ENCODE data around the gene NFKBIL1. TPM values are rescaled to one million over a fixed set of nuclear protein-coding genes. Genes with fewer than 3 reads are reported as not detected.

The NFKBIL1 gene
- total and polyA plus RNA-seq, 2 of the 4 experiments (the other 2 are of a cell fraction) = 7.8 to 10.8 TPM

DNA sequence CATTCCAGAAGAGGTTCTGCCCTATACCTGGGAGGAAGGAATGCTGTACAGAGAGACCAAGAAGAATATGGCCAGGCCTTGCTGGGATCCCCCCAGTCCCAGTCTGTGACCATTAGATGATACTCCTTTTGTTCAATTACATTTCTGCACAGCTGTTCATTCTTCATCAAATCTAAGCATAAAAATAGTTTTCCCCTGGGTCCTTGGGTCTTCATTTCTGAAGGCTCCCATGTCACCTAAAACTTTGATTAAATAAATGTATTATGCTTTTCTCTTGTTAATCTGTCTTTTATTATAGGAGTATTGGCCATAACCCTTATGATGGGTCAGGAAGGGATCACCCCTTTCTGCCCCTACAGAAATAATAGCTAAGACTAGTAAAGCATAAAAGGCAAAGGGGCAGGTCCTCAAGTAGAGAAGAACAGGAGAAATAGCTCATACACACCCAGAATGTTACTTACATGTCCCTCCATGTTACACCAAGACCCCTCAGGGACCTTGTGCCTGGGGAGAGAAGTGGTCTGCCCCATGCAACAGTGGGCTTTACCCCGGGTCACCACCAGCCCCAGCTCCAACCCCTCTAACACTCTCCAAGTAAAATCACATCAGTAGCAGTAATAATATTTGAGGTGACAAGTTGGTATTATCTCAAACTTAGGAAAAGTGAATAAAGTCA, 22.6 kb downstream of the NFKBIL1 start:
- Histone ChIP-seq H2BK5ac (ENCODE audit: low read depth, low read length, poor library complexity, severe bottlenecking) (no peak overlapping the region), H4K8ac (ENCODE audit: low read depth in 2 of 2, low read length in 2 of 2) (no peak overlapping the region), H3K4me1 (ENCODE audit: control insufficient read depth, insufficient read depth, low read length) (no peaks in the 10 kb centered on the region), H3K27ac (ENCODE audit: insufficient read depth, low read length) (no peak overlapping the region), H2AK5ac (ENCODE audit: low read depth, low read length) (no peak overlapping the region), H3K27me3 (ENCODE audit: control insufficient read depth, insufficient read depth, low read length) (peaks cover 31% of the 10 kb centered on the region), H3K14ac (replicated peaks; ENCODE audit: low read depth, low read length) (no peak overlapping the region), H4K91ac (ENCODE audit: insufficient read depth, low read depth, low read length) (no peak overlapping the region), H3K9ac (ENCODE audit: low read depth, low read length) (no peak overlapping the region), H2AFZ (replicated peaks; ENCODE audit: low read length, poor library complexity) (no peak overlapping the region), H3K79me1 (ENCODE audit: low read depth in 1 of 2, low read length in 2 of 2) (no peaks in the 10 kb centered on the region), H3K4me2 (ENCODE audit: low read depth, low read length) (no peak overlapping the region), H3K23ac (ENCODE audit: low read depth, low read length) (no peak overlapping the region), H2BK15ac (ENCODE audit: low read depth, low read length) (no peak overlapping the region), H3K18ac (ENCODE audit: low read depth, low read length) (no peak overlapping the region), H3K4ac (ENCODE audit: low read depth, low read length) (no peak overlapping the region), H2BK20ac (ENCODE audit: low read depth, low read length) (no peak overlapping the region), H3K9me1 (ENCODE audit: insufficient read depth, low read length) (no peaks in the 10 kb centered on the region), H3K4me3 (ENCODE audit: insufficient read depth, low read depth, low read length) (no peak overlapping the region), H3K36me3 (ENCODE audit: control insufficient read depth, insufficient read depth, low read length) (no peaks in the 10 kb centered on the region), H3K9me3 (ENCODE audit: control insufficient read depth, insufficient read depth, low read length) (no peaks in the 10 kb centered on the region), H4K20me1 (ENCODE audit: insufficient read depth, low read length) (no peaks in the 10 kb centered on the region), H4K5ac (ENCODE audit: low read depth, low read length) (no peak overlapping the region), H2AK9ac (replicated peaks; ENCODE audit: low read depth, low read length, poor library complexity) (no peak overlapping the region), H2BK120ac (ENCODE audit: low read depth, low read length) (no peak overlapping the region), H3K56ac (ENCODE audit: extremely low read depth, insufficient read depth, low read length) (no peak overlapping the region)
- dilution Hi-C loops (cut with HindIII; ENCODE audit: low sequenced_read_pairs, unreplicated experiment) (no loop called here), intact Hi-C loops (cut with micrococcal nuclease) (no loop called here), in situ Hi-C loops (cut with MboI; ENCODE audit: low sequenced_read_pairs) (no loop called here)
- no peak for TF ChIP-seq MAZ (IDR thresholded peaks at IDR 0.05; ENCODE audit: borderline replicate concordance, low read depth, low read length)
- no CpG with 5 or more reads among the region's 1 CpG for WGBS, 2 experiments (ENCODE audit: extremely low coverage in 2 of 2, insufficient read length in 1 of 2)
- POLR2A ChIA-PET (ENCODE audit: unreplicated experiment) = interaction anchor here (0.6 kb wide), 1 partner anchor 69 kb away, joined by 5 read pairs; no protein-coding TSS in a partner anchor
- CTCF ChIA-PET = interaction anchor here (0.7 kb wide), 1 partner anchor 607 kb away, joined by 3 read pairs; no protein-coding TSS in a partner anchor
- ATAC-seq (ENCODE audit: low read depth) = no peak
- BruUV-seq (replicated peaks) = no TSS peak
- DNase-seq = no peak

Measured in IMR-90 (cell line).